Measurements from ENCODE around the gene GANC.
"Not testable (repeated sequence)": the region's sequence is repeated elsewhere in the genome, so short reads cannot be mapped to it uniquely, and the experiment has no call there.

Gene GANC

DNA sequence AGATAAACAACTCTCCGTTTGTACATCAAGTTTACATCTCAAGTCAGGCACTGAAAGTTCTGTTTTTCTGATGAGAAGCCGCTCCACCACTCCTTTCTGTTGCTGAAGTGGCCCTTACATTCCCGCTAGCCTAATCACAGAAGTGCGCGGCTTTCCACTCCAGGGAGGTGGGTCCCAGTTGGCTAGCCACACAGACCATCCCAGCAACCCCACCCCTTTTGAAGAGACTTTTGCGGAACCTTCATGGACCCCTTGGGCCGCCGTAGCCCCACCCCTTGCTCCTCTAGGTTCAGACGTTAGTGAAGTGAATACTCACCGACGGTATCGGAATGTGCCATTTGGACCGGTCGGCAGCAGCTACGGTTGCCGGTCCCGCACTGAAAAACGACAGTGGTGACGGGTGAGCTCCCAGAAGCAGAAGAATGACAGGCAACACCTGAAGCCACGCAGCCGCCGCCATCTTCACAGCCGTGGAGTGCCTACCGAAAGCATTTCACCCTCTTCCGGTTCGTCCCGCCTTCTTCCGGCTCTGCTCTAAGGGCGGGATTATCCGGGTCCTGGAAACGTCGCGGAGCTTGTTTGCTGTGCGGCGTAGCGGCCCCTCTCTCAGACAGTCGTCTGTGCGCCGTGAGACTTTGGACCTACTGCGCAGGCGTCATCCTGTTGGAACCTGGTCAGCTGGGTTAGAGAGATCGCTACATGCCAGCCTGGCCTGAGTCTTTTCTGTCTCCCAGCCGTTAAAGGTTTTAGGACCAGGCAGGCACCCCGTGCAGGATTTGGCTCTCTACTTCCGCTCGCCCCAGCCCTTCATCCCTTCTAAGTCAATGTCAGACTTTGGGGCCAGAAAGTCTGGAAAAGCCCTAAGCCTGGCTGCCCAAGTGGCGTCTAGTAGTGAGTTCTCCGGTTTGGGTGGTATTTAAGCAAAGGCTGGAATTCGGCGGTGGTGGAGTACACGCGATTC is at the start of gene GANC, which contains the start of gene TMEM87A:
TSS of gene GANC (plus strand) at position 263 of the 961 bp plus-strand sequence. CDS start 1,281 bp downstream, outside the sequence.
TSS of gene TMEM87A (minus strand) at position 495 of the 961 bp plus-strand sequence. CDS start at position 460, 35 bp downstream.
- peak within 1 kb of the TSS; percentile 92 for H3K4me3 ChIP-seq
- TF ChIP-seq, protein P1, sequence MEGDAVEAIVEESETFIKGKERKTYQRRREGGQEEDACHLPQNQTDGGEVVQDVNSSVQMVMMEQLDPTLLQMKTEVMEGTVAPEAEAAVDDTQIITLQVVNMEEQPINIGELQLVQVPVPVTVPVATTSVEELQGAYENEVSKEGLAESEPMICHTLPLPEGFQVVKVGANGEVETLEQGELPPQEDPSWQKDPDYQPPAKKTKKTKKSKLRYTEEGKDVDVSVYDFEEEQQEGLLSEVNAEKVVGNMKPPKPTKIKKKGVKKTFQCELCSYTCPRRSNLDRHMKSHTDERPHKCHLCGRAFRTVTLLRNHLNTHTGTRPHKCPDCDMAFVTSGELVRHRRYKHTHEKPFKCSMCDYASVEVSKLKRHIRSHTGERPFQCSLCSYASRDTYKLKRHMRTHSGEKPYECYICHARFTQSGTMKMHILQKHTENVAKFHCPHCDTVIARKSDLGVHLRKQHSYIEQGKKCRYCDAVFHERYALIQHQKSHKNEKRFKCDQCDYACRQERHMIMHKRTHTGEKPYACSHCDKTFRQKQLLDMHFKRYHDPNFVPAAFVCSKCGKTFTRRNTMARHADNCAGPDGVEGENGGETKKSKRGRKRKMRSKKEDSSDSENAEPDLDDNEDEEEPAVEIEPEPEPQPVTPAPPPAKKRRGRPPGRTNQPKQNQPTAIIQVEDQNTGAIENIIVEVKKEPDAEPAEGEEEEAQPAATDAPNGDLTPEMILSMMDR (IDR thresholded peaks at IDR 0.05) = no peak
- H3K27ac ChIP-seq = peak within 1 kb of the TSS; percentile 85 to 99
- peak; percentile 99 for DNase-seq (ENCODE audit: low spot score)

GRCh38 chr15:42226648-42227047 is 46.4 kb upstream of the GANC start:
- TF ChIP-seq, protein P1 (IDR thresholded peaks at IDR 0.05) = no peak
- no peak overlapping the region for H3K27ac ChIP-seq
- DNase-seq (ENCODE audit: low spot score) = no peak
- no peak overlapping the region for H3K4me3 ChIP-seq

GRCh38 chr15:42228036-42228435 is 45.0 kb upstream of the GANC start:
- TF ChIP-seq, protein P1 (IDR thresholded peaks at IDR 0.05) = no peak
- no peak overlapping the region for H3K27ac ChIP-seq
- no peak for DNase-seq (ENCODE audit: low spot score)
- no peak overlapping the region for H3K4me3 ChIP-seq

GRCh38 chr15:42228981-42229380 is 44.0 kb upstream of the GANC start:
- DNase-seq (ENCODE audit: low spot score); H3K4me3 ChIP-seq; H3K27ac ChIP-seq: not testable (repeated sequence)

GRCh38 chr15:42231088-42231487 is 41.9 kb upstream of the GANC start:
- H3K27ac ChIP-seq = no peak overlapping the region
- no peak for DNase-seq (ENCODE audit: low spot score)
- TF ChIP-seq, protein P1 (IDR thresholded peaks at IDR 0.05) = no peak
- H3K4me3 ChIP-seq = no peak overlapping the region

DNA sequence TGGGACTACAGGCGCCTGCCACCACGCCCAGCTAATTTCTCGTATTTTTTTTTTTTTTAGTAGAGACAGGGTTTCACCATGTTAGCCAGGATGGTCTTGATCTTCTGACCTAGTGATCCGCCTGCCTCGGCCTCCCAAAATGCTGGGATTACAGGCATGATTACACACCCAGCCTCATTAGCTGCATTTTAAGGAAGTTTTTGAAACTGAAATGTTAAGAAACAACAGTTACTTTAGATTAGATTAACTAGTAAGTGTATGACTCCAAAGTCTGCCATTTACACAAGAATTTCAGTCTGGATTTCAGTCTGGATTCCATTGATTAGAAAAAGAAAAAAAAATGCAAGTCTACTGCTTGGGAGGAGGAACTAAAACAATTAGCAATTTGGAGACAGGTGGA is 40.4 kb upstream of the GANC start:
- Histone ChIP-seq H3K27ac (no peak overlapping the region), H3K4me3 (no peak overlapping the region)
- TF ChIP-seq, protein P1 (IDR thresholded peaks at IDR 0.05) = no peak
- no peak for DNase-seq (ENCODE audit: low spot score)

DNA sequence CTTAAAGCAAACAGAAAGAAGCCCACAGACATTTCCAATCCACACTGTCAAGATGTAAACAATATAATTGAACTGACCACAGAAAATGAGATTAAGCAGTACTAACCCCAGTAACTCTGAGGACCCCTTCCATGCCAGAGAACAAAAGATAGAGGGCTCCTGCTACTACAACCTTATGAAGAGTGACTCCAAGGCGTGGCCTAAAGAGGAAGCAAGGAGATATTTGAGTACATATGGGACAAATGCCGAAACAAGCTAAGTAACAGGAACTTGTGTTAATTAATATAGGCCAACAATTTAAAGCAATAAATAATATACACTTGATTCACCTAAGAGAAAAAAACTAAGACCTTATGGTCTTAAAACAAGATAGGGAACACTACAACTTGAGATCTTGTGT is 39.9 kb upstream of the GANC start:
- TF ChIP-seq, protein P1 (IDR thresholded peaks at IDR 0.05) = no peak
- H3K4me3 ChIP-seq = no peak overlapping the region
- DNase-seq (ENCODE audit: low spot score) = no peak
- no peak overlapping the region for H3K27ac ChIP-seq
